ENCODE results near the gene RPL32.
"Not testable (repeated sequence)": the region's sequence is repeated elsewhere in the genome, so short reads cannot be mapped to it uniquely, and the experiment has no call there.

Gene RPL32

DNA sequence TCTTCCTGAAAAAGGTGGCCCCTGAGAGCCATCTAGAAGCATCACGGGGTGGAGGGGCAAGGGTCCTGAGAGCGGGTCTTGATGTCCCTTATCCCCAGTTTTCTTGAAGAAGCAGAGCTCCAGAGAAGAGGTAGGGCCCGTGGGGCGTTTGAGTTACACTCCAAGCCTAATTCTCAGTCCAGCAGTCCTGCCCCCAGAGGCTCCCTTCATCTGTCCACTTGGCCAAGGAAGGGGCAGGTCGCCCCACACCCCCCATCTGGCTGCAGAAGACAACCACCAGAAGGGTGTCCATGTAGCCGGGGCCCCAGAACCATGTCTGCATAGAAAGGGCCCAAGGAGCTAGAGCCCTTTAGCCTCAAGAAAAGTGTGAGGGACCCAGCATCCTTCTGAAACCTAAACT, 25.5 kb upstream of the RPL32 start:
- no peak for DNase-seq

DNA sequence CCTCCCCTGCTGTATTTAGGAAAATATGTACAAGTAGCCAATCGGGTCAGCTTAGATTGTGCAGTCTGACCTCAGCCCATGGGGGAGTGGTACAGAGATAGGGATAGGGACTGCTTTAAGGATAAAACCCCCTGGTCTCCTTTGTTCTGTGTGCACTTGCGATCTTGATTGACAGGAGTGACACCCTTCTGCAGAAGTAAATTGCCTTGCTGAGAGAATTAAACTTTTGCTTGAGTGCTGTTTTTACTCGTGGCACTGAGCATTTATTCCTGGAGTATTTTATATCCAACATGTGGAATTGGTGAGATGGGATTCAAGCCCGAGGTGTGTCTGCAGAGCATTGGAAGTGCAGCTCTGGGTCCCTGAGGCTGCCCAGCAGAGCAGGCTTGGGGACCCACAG, 23.9 kb upstream of the RPL32 start:
- no peak for DNase-seq

DNA sequence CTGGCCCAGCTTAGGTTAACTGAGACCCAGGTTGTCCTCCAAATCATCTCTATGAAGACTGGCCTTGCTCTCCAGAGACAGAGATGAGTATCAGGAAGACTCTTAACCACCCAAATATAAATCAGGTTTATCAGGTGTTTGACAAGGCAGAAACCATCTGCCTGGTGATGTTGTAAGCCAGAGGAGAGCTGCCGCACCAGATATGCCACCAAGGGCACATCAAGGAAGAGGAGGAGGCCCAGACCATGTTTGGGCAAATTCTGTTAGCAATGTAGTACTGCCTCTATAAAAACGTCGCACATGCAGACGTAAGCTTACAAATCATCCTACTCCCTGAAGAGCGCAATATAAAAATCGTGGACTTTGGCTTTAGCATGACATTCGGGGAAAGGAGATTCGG, 21.0 kb upstream of the RPL32 start:
- no peak for DNase-seq

DNA sequence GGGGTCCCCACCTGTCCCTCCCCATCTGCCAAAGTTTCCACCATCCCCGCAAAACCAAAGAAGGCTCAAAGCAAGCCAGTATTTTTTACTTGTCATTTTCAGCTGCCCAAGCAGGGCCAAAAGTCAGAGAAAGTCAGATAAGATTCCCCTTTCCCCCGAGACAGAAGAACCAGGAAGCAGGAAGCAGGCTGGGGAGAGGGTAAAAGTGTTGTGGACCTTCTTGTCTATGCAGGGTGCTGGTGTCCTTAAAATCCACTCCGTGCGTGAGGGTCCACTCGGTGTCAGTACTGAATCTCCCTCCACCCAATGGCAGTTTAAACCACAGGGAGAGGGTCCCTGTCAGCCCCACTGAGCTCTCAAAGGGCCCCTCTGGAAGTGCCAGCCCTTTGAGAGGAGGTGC, 20.2 kb upstream of the RPL32 start:
- no peak for DNase-seq

DNA sequence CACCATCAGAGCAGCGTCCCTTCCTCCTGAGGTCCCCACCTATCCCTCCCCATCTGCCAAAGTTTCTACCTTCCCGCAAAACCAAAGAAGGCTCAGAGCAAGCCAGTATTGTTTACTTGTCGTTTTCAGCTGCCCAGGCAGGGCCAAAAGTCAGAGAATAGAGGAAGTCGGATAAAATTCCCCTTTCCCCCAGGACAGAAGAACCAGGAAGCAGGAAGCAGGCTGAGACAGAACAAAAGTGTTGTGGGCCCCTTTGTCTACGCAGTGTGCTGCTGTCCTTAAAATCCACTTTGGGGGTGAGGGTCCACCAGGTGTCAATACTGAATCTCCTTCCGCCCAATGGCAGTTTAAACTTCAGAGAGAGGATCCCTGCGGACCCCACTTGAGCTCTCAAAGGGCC, 18.5 kb upstream of the RPL32 start:
- no peak for DNase-seq

DNA sequence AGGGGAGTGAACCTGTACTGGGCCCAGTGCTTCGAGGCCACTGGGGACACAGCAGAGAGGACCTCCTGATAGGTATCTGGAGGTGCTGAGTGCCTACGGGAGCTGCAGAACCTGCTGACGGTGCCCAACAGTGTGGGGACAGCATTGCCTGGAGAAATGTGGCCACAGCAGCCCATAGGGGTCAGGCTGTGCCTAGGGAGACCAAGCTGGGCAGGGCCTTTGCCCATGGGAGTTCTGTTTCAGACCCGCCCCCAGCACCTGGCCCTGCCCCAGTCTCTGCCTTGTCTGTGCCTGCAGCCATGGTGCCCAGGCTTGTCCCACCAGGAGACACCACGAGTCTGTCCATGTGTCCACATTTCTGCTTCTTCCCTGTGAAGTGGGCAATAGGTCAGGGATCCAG, 15.3 kb upstream of the RPL32 start:
- no peak for DNase-seq

DNA sequence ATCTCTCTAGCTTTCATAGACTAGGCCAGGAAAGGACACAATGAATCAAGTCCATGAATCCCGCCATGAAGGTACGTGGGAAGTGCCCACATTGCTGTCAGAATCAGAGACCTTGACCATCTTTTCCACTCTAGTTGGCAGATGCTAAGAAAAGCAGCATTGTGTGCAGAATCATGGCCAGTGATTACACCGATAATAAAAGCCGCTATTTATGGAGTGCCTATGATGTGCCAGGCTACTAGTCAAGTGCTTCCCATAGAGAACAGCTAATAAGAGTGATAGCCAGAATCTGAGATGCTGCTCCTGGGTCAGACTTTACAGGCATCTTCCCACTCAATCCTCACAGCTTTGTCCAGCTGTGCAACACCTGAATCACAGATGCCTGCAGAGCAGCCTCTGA, 13.2 kb upstream of the RPL32 start:
- DNase-seq = no peak

DNA sequence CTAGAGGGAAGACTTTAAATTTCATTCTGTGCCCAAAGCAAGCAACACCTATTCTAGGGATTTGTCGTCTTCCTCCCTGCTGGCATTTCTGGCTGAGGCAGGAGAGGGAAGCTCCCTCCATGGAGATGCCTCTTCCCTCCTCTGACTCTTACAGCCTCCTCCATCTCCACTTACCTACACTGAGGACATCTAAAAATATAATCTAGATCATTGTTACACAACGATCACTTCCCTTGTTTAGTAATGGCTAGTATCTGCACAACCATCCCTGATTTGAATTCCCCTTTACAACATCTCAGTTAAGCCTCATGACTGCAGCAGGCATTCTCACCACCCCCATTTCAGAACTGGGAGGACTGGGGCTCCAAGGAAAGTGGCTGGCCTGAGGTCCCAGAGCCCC, 12.5 kb upstream of the RPL32 start:
- not testable (repeated sequence) for DNase-seq

DNA sequence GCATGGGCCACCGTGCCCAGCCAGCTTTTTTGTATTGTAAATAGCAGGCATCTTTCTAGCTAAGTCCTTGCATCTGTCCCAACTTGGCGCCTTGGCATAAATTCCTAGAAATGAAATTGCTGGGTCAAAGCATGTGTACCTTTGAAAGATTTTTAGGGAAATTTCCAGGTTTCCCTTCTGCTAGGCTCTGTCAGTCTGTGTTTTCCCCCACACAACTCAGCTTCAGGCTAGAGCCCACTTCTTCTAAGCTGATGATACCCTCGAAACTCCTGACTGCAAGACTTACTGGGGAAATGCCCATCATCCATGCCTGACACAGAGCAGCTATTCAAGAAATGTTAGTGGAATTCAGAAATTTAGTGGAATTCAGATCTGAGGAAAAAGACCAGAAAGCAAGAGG, 10.8 kb upstream of the RPL32 start:
- DNase-seq = no peak

DNA sequence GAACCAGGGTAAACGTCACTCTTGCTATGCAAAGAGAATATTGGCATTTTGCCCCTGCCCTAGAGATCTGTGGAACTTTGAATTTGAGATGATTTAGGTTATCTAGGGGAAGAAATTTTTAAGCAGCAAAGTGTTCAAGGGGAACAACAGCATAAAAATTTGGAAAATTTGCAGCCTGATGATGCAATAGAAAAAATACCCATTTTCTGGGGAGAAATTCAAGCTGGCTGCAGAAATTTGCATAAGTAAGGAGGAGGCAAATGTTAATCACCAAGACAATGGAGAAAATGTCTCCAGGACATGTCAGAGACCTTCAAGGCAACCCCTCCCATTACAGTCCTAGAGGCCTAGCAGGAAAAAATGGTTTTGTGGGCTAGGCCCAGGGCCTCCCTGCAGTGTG, 4.4 kb upstream of the RPL32 start:
- no peak for DNase-seq

DNA sequence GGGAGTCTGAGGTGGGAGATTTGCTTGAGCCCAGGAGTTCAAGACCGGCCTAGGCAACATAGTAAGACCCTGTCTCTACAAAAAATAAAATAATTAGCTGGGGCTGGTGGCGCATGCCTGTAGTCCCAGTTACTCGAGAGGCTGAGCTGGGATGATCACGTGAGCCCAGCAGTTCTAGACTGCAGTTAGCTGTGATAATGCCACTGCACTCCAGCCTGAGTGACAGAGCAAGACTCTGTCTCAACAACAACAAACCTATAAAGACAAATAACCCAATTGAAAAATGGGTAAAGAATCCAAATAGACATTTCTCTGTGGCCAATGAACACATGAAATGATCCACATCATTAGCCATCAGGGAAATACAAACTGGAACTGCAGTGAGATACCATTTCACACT, 1.1 kb upstream of the RPL32 start:
- no peak for DNase-seq

DNA sequence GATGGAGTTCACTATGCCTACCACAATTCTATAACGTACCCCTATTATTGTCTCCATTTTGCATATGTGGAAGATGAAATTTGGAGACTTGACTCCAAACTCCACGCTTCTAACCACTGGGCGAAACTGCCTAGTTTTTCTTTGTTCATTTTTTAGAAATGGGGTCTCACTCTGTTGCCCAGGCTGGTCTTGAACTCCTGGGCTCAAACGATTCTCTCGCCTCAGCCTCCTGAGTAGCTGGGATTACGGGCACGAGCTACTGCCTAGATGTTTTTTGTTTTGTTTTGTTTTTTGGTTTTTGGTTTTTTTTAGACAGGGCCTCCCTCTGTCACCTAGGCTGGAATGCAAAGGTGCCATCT, 584 bp upstream of the RPL32 start:
- no peak for DNase-seq

DNA sequence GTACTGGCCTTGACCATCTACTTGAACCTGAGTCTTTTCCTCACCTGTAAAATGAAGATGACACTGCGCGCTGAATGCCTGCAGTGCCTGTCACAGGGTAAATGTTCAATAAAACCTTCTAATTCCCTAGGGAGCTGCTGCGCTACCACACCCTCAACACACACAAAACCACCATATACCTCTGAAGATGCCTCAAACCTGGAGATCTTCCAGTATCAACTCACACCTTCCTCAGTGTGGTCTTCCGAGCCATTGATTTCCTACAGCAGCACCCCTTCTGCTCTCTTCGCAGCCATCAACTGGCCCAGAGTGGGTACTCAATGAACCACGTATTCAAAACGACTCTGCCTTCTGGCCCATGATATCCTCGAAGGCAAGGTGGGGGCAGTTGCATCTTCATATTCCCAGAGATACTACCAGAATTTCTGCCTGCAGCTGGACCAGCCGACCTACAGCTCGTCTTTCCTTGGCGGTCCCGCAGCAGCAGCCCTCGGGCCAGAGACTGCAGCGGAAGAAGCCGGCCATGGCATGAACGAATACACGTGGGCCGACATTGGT, 695 bp downstream of the RPL32 start:
- peak; percentile 59 for DNase-seq

DNA sequence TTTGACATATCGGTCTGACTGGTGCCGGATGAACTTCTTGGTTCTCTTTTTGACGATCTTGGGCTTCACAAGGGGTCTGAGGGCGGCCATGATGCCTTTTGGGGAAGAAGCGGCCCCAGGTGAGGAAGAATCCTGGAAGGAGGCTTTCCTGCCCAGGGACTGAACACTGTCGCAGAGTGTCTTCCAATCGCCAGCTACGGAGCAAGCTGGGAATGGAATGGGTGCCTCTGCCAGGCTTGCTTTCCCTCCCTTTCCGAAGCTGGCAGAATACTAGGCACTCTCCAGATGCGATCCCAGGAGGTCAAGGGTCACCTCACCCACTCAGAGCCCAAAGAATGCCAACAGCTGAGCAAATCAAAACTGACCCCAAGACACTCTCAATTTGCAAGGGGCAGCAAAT, 1.2 kb downstream of the RPL32 start:
- not testable (repeated sequence) for DNase-seq

DNA sequence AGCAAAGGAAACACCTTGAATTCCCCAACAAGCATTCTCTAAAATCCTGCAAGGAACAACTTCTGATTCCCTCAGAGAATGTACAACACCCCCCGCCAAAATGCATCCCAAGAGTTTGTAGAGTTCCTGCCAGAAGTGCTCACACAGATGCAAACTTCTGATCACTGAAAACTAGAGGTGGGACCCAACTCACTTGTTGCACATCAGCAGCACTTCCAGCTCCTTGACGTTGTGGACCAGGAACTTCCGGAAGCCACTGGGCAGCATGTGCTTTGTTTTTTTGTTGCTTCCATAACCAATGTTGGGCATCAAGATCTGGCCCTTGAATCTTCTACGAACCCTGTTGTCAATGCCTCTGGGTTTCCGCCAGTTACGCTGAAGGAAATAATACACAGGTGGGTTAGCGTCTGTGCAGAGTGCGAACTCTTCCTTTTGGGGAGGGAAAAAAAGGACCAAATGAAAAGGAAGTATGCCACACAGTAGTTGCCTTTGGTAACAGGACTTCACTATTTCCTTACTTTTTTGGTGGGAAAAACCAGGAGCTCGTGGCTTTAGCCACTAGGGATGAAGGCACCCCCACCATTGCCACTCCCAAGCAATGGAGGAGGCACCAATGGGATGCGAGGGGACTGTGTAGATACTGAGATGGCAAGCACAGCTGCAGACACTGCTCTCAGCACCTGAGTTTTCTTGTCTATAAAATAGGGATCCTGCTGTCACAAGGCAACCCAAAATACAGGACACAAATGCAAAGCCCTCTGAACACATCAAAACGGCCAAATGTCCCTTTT, 2.0 kb downstream of the RPL32 start:
- DNase-seq = no peak

DNA sequence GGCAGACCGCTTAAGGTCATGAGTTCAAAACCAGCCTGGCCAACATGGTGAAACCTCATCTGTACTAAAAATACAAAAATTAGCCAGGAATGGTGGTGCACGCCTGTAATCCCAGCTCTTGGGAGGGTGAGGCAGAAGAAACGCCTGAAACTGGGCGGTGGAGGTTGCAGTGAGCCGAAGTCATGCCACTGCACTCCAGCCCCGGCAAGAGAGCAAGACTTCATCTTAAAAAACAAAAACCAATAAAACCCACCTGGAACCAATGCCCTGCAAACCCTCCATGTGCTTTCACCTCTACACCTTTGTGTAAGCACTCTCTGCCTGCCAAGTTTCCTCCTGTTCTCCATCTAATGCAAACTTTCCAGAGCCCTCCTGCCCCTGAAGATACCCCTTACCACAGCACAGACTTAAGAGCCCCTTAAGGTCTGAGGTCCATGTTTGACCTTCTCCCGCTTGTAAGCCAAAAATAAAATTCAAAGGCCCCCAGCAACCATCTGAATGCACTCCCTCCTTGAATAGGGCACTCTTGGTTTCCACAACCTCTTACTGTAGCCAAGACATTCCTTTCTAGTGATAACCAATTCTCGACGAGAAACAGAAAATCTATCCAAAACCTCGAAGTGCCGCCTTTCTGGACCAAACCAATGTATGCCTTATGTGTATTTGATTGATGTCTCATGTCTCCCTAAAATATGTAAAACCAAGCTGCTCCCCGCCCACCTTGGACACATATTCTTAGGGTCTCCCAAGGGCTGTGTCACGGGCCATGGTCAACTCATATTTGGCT, 3.0 kb downstream of the RPL32 start:
- DNase-seq = no peak

DNA sequence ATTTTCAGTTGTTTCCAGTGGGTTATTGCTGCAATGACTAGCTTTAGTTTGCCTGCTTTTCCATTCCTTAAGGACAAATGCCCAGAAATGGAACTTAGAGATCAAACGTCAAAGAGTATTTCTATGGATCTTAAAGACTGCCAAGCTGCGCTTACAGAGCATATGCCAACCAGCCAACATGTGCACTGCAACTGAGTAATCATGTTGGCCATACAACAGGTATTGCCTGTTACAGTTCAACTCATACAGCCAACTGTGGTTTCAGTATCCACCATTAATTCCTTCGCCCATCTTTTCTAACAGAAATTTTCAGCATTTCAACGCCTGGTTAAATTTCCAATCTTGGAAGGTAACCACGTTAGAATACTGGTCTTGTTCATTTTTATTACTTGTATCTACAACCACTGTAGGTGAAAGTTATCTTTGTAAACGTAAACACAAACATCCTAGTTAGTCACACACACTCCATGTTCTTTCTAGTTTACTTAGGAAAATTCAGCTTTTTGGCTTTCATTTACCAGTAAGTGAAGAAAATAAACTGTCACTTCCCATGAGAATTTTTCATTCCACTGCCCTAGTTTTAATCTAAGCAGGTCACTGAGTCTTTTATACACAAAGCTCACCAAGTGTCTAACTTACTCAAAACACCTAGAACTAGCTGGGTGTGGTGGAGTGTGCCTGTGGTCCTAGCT, 3.9 kb downstream of the RPL32 start:
- DNase-seq = no peak

DNA sequence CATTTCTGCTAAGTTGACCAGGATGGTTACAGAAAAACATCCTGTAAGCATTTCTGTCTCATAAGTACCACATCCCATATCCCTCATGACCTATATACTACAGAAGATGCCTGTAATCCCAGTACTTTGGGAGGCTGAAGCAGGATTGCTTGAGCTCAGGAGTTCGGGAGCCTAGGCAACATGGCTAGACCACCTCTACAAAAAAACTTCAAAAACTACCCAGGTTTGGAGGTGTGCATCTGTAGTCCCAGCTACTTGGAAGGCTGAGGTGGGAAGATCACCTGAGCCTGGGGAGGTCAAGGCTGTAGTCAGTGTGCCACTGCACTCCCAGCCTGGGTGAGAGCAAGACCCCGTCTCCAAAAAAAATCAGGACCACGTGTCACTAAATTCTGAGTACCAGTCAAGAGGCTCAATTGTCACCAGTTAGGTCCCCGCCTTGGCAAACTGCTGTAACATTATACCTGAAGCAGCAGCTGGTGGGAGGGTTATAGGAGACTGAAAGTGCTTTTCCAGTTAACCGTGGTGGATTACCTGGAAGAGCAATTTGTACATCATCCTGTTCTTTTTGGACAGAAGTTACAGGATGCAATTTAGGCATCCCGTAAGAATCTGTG, 6.2 kb downstream of the RPL32 start:
- no peak for DNase-seq

DNA sequence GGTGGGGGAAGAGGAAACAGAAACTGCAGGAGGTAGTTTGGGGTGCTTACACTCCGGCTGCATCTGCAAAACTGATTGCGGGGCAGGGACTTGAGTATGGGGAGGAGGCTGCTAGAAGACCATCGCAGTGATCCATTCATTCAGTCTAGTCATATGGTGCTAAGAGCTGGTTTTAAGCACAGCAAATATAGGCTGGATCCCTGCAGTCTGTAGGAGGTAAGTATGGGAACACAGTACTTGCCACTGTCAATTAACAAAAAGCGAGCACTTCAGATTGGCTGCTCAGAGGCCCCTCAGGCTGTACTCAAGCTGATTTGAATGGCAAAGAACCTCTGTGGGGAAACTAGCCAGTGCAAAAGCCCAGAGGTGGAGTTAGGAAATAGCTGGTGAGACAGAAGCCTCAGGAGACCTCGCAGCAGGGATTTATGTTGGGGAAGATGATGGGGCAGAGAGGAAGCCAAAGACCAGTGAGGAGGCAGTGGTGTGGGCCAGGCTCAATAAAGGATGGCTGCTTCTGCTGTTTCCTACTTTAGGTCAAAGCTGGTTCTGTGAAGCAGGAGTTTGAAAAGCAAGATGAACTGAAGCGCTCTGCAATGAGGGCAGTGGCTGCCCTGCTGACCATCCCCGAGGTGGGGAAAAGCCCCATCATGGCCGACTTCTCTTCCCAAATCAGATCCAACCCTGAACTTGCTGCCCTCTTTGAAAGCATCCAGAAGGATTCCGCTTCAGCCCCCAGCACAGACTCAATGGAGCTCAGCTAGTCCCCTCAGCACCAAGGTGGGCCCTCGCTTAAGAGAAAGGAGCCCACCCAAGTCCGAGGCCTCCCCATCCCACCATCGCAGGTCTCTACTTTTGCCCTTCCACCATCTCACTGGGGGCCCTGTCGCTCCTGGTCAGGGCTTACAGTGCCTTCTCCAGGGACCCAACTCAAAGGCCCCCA, 7.9 kb downstream of the RPL32 start:
- no peak for DNase-seq

DNA sequence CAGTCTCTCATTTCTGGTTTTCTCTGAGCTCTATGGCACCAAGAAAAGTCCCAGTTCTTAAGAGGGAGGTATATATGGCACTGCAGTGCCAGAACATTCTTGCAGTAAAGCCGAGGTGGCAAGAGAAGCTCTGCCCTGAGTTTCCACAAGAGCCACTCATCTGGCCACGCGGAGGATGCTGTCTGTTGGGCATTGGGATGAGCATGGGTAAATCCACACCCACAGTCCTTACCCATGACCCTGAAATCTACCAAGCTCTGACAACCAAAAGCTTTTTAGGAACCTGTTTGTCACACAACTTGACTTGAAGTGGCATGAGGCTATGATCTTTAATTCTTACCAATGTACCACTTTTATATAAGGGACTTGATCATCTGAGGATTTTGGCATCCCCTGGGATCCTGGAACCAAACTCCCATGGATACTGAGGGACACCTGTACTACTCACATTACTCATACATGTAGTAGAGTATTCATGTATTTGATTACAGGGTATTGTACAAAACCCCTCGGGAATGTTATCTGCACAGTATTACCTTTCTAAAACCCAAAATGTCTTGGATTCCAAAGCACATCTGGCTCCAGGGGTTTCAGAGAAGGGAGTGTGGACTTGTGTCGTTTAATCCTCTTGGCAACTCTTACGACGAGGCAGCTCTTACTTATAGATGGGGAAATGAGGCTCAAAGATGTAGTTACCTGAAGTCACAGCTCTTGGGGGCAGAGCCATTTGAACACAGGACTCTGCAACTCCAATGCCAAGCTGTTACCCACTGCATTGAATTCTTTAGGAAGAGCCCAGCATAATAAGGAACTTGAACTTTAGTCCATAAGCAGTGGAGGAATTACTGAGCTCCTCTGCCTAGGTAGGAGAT, 8.8 kb downstream of the RPL32 start:
- DNase-seq = no peak

DNA sequence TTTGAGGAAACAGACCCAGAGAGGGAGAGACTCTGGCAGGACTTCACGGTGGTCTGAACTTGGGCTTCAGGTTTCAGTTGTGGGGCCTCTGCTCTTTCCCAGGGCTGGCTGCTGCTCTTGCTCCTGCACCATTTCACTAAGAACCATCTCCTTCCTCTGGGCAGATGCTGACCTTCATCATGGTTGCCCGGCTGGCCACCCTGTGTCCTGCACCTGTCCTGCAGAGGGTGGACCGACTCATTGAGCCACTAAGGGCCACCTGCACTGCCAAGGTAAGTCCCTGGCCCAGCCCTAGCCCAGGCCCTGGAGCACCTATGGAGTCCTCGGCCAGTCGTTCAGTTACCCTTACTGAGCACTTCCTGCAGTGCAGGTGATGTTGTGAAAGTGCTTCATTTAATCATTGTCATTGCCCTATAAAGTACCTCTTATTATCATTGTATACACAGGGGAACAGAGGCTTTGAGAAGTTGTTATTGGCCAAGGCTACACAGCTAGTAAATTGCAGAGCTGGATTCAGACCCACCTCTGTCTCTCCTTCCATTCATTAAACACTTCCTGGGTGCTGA, 10.0 kb downstream of the RPL32 start:
- no peak for DNase-seq
